ENCODE data around the gene REN.

GRCh38 chr1:204181116-204181515, 15.0 kb upstream of the REN start:
- TF ChIP-seq CTCF (IDR thresholded peaks at IDR 0.05; ENCODE audit: insufficient read depth, low read length) (no peak), POLR2AphosphoS5 (IDR thresholded peaks at IDR 0.05; ENCODE audit: low read depth) (no peak), REST (IDR thresholded peaks at IDR 0.05; ENCODE audit: insufficient replicate concordance, low read depth) (no peak), GABPA (IDR thresholded peaks at IDR 0.05; ENCODE audit: low read depth) (no peak), SPI1 (IDR thresholded peaks at IDR 0.05; ENCODE audit: borderline replicate concordance, low read depth) (no peak)

Data from HL-60 (cell line).